ENCODE measurements around the gene FLOT2. TPM values are rescaled to one million over a fixed set of nuclear protein-coding genes. Genes with fewer than 3 reads are reported as not detected.

FLOT2 gene
- total RNA-seq, 1 donor from 2014 or later: 84.0 TPM

GRCh38 chr17:28883967-28884702 is 13.4 kb downstream of the FLOT2 start:
- Histone ChIP-seq H3F3A (ENCODE audit: low read depth) (no peaks in the 10 kb centered on the region), H3K27ac (no peak overlapping the region), H3K27me3 (no peaks in the 10 kb centered on the region), H3K9ac (no peak overlapping the region), H3K4me2 (no peak overlapping the region), H3K4me3 (no peak overlapping the region), H3K4me1 (no peaks in the 10 kb centered on the region), H3K36me3 (no peaks in the 10 kb centered on the region), H3K79me2 (ENCODE audit: low read depth) (no peaks in the 10 kb centered on the region), H4K20me1 (ENCODE audit: low read depth) (peaks cover 33% of the 10 kb centered on the region), H2AFZ (replicated peaks) (no peak overlapping the region), H3K9me3 (ENCODE audit: low read depth) (no peaks in the 10 kb centered on the region)
- peaks cover 9% of the 10 kb centered on the region for H3K27me3 Mint-ChIP-seq (ENCODE audit: insufficient read depth, low read depth)
- TF ChIP-seq CTCF (IDR thresholded peaks at IDR 0.05): no peak
- no peak for DNase-seq (ENCODE audit: low spot score)
- no peaks in the 10 kb centered on the region for H3K9me3 Mint-ChIP-seq
- H3K4me1 Mint-ChIP-seq: peaks cover 9% of the 10 kb centered on the region
- H3K36me3 Mint-ChIP-seq: peaks cover 19% of the 10 kb centered on the region
- no peak overlapping the region for H3K27ac Mint-ChIP-seq
- no peak overlapping the region for H3K4me3 Mint-ChIP-seq

DNA sequence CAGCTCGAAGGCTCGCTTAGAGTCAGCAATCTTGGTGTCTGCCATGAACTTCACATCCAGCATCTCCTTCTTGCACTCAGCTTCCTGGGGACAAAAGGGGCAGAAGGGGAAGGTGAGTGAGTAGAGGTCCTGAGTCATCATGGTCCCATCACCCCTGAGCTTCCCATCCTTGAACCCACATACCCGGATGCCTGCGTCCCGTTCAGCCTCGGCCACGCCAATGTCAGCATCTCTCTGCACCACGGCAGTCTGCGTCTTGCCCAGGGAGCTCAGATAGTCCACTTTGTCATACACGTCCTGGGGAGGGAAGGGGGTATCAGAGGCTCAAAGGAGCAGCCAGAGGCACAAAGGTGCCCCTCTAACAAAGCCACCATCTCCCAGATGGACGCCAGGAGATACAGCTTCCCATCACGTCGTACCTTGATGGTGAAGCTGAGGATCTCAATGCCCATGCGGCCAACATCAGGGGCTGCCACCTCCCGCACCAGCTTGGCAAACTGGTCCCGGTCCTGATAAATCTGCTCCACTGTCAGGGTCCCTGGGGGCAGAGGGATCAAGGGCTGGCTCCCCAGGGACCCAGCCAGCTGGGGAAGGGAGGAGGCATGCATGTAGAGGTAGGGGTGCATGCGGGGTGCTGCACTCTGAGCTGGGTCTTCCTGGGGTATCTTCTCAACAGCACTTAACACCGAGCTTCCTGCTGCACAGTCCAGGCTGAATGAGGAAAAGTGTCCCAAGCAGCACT is 15.2 kb downstream of the FLOT2 start:
- Histone ChIP-seq H3K4me1 (no peaks in the 10 kb centered on the region), H3K36me3 (no peaks in the 10 kb centered on the region), H3F3A (ENCODE audit: low read depth) (no peaks in the 10 kb centered on the region), H3K4me2 (no peak overlapping the region), H3K27ac (no peak overlapping the region), H3K9me3 (ENCODE audit: low read depth) (no peaks in the 10 kb centered on the region), H3K4me3 (no peak overlapping the region), H4K20me1 (ENCODE audit: low read depth) (peaks cover 16% of the 10 kb centered on the region), H2AFZ (replicated peaks) (no peak overlapping the region), H3K9ac (no peak overlapping the region), H3K79me2 (ENCODE audit: low read depth) (no peaks in the 10 kb centered on the region), H3K27me3 (no peaks in the 10 kb centered on the region)
- no peak for TF ChIP-seq EZH2 (IDR thresholded peaks at IDR 0.05)
- no peak overlapping the region for H3K4me3 Mint-ChIP-seq
- H3K27me3 Mint-ChIP-seq (ENCODE audit: insufficient read depth, low read depth): peaks cover 9% of the 10 kb centered on the region
- H3K4me1 Mint-ChIP-seq: peaks cover 3% of the 10 kb centered on the region
- no peak overlapping the region for H3K27ac Mint-ChIP-seq
- H3K9me3 Mint-ChIP-seq: no peaks in the 10 kb centered on the region
- H3K36me3 Mint-ChIP-seq: peaks cover 26% of the 10 kb centered on the region
- DNase-seq (ENCODE audit: low spot score): no peak

- peaks cover 7% of the 10 kb centered on the region for H3K27me3 Mint-ChIP-seq (ENCODE audit: insufficient read depth, low read depth)
- no peaks in the 10 kb centered on the region for H3K4me1 ChIP-seq
- no peaks in the 10 kb centered on the region for H3K36me3 ChIP-seq
- no peak overlapping the region for H2AFZ ChIP-seq (replicated peaks)
- peaks cover 27% of the 10 kb centered on the region for H3K36me3 Mint-ChIP-seq
- no peaks in the 10 kb centered on the region for H3K79me2 ChIP-seq (ENCODE audit: low read depth)
- no peak overlapping the region for H3K4me3 ChIP-seq
- H3K9ac ChIP-seq: no peak overlapping the region
- H3K27ac Mint-ChIP-seq: no peak overlapping the region
- H3K4me1 Mint-ChIP-seq: no peaks in the 10 kb centered on the region
- H3K27ac ChIP-seq: no peak overlapping the region
- H3K9me3 ChIP-seq (ENCODE audit: low read depth): no peaks in the 10 kb centered on the region
- H3F3A ChIP-seq (ENCODE audit: low read depth): no peaks in the 10 kb centered on the region
- H3K9me3 Mint-ChIP-seq: no peaks in the 10 kb centered on the region
- no peak for DNase-seq (ENCODE audit: low spot score)
- no peaks in the 10 kb centered on the region for H3K27me3 ChIP-seq
- TF ChIP-seq CTCF (IDR thresholded peaks at IDR 0.05) (no peak), EZH2phosphoT487 (IDR thresholded peaks at IDR 0.05) (no peak), EZH2 (IDR thresholded peaks at IDR 0.05) (no peak)
- peaks cover 10% of the 10 kb centered on the region for H4K20me1 ChIP-seq (ENCODE audit: low read depth)
- H3K4me3 Mint-ChIP-seq: no peak overlapping the region
- no peak overlapping the region for H3K4me2 ChIP-seq
Measured at GRCh38 chr17:28881533-28882056, 15.9 kb downstream of the FLOT2 start.

DNA sequence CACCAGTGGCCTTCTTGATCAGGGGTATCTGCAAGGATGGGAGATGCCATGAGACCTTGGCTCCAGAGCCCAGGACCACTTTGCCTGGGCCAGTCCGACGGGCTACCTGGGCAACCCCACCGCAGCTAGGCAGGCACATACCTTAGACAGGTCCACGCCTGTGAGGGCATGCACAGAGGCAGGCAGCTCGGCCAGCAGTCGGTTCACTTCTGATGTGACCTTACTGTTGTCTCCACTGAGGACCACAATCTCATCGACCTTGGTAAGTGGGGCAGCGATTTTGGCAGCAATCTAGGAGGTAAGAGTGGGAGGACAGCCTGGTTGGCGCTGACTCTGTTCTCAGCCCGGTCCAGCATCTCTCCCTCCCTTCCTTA is 17.0 kb downstream of the FLOT2 start:
- Histone ChIP-seq H3K36me3 (no peaks in the 10 kb centered on the region), H3K9ac (no peak overlapping the region), H3K4me1 (no peaks in the 10 kb centered on the region), H3K27ac (no peak overlapping the region), H3F3A (ENCODE audit: low read depth) (peaks cover 4% of the 10 kb centered on the region), H3K4me3 (no peak overlapping the region), H4K20me1 (ENCODE audit: low read depth) (peaks cover 1% of the 10 kb centered on the region), H2AFZ (replicated peaks) (no peak overlapping the region), H3K4me2 (no peak overlapping the region), H3K27me3 (no peaks in the 10 kb centered on the region), H3K9me3 (ENCODE audit: low read depth) (no peaks in the 10 kb centered on the region), H3K79me2 (ENCODE audit: low read depth) (no peaks in the 10 kb centered on the region)
- no peak for TF ChIP-seq EZH2phosphoT487 (IDR thresholded peaks at IDR 0.05)
- TF ChIP-seq EZH2 (IDR thresholded peaks at IDR 0.05): no peak
- TF ChIP-seq CTCF (IDR thresholded peaks at IDR 0.05): no peak
- Mint-ChIP-seq H3K4me3 (no peak overlapping the region), H3K9me3 (no peaks in the 10 kb centered on the region), H3K27me3 (ENCODE audit: insufficient read depth, low read depth) (peaks cover 5% of the 10 kb centered on the region), H3K27ac (no peak overlapping the region), H3K36me3 (peaks cover 27% of the 10 kb centered on the region), H3K4me1 (no peaks in the 10 kb centered on the region)
- DNase-seq (ENCODE audit: low spot score): no peak

All from neural progenitor cell (in vitro differentiated cells).